Smooth muscle cell (in vitro differentiated cells): ENCODE results near the gene SERPINB2. TPM values are rescaled to one million over a fixed set of nuclear protein-coding genes. Genes with fewer than 3 reads are reported as not detected.

Experiments used
- DNase-seq: peaks from one replicate; lab custom pipeline; 2025; ENCODE audit not compliant: unreplicated experiment; lab: John Stamatoyannopoulos, UW
- H2AFZ ChIP-seq: fragments of 200-600 bp; sonication (generic); 2 replicates; pipeline ENCODE4 v1.6.0; 2016; ENCODE audit warnings: antibody characterized with exemption, low read depth, mild to moderate bottlenecking
- H3F3A ChIP-seq: fragments of 200-600 bp; sonication (generic); 2 replicates; pipeline ENCODE4 v1.6.0; 2017; ENCODE audit warnings: antibody characterized with exemption, low read depth
- H3K27ac ChIP-seq: fragments of 200-600 bp; sonication (generic); 2 replicates; pipeline ENCODE4 v1.5.1; 2016; ENCODE audit warnings: low read depth, mild to moderate bottlenecking
- H3K27me3 ChIP-seq: fragments of 200-600 bp; sonication (generic); 2 replicates; pipeline ENCODE4 v1.6.1; 2016; ENCODE audit warnings: low read depth, mild to moderate bottlenecking
- H3K36me3 ChIP-seq: fragments of 200-600 bp; sonication (generic); 2 replicates; pipeline ENCODE4 v1.5.1; 2016; ENCODE audit warnings: low read depth
- H3K4me1 ChIP-seq: fragments of 200-600 bp; sonication (generic); 2 replicates; pipeline ENCODE4 v1.5.1; 2016; ENCODE audit warnings: low read depth
- H3K4me2 ChIP-seq: fragments of 200-600 bp; sonication (generic); 2 replicates; pipeline ENCODE4 v1.6.0; 2016; ENCODE audit warnings: mild to moderate bottlenecking
- H3K4me3 ChIP-seq: fragments of 200-600 bp; sonication (generic); 2 replicates; pipeline ENCODE4 v1.5.1; 2016; ENCODE audit warnings: mild to moderate bottlenecking
- H3K79me2 ChIP-seq: fragments of 200-600 bp; sonication (generic); 2 replicates; pipeline ENCODE4 v1.6.0; 2016; ENCODE audit warnings: low read depth, mild to moderate bottlenecking
- H3K9ac ChIP-seq: fragments of 200-600 bp; sonication (generic); 2 replicates; pipeline ENCODE4 v1.6.0; 2016; ENCODE audit warnings: low read depth
- H3K9me3 ChIP-seq: fragments of 200-600 bp; sonication (generic); replicated peaks from 2 replicates; pipeline ENCODE4 v1.5.1; 2016; ENCODE audit warnings: low read depth
- H4K20me1 ChIP-seq: fragments of 200-600 bp; sonication (generic); 2 replicates; pipeline ENCODE4 v1.6.0; 2016; ENCODE audit warnings: low read depth
- WGBS: methylation state at CpG from one replicate; pipeline ENCODE4 v1.1.7; 2016; ENCODE audit warnings: low lambda C conversion rate; 5-methylcytosine and 5-hydroxymethylcytosine counted together
- polyA plus RNA-seq: library from polyadenylated mRNA; unstranded; fragments of >200 nt; fragmentation: Nextera tagmentation; extraction: Ambion mirVana; gene quantifications from 2 replicates; pipeline ENCODE4 v1.2.1, GENCODE V29; 2016
- total RNA-seq: library from RNA; depleted of rRNA; stranded (reverse); fragments of >200 nt; gene quantifications from 2 replicates; pipeline ENCODE4 v1.2.3, GENCODE V29; 2014
- TF ChIP-seq, protein P1 (sequence below): fragments of 200-600 bp; sonication (generic); IDR thresholded peaks from 2 replicates; pipeline ENCODE4 v1.5.1; 2017; ENCODE audit warnings: borderline replicate concordance, mild to moderate bottlenecking, antibody characterized with exemption; ENCODE audit not compliant: insufficient read depth, poor library complexity, severe bottlenecking

Gene SERPINB2
- total and polyA plus RNA-seq, 2 experiments from 2014 or later: 15.5 to 29.8 TPM

DNA sequence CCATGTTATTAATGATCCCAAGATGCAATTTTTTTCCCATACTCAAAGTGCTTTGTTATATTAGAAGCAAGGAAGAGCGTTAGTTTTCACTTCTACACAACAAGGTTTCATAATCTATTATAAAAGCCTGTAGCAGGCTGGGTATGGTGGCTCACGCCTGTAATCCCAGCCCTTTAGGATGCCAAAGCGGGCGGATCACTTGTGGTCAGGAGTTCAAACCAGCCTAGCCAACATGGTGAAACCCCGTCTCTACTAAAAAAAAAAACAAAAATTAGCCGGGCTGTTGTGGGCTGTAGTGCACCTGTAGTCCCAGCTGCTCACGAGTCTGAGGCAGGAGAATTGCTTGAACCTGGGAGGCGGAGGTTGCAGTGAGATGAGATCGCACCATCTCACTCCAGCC lies 19.0 kb upstream of the SERPINB2 start:
- Histone ChIP-seq H3K4me1 (no peaks in the 10 kb centered on the region), H3K9ac (no peak overlapping the region), H3K79me2 (no peaks in the 10 kb centered on the region), H3K4me2 (no peak overlapping the region), H3F3A (no peaks in the 10 kb centered on the region), H4K20me1 (no peaks in the 10 kb centered on the region), H3K4me3 (no peak overlapping the region), H3K36me3 (no peaks in the 10 kb centered on the region), H3K9me3 (no peaks in the 10 kb centered on the region), H2AFZ (no peak overlapping the region), H3K27ac (no peak overlapping the region), H3K27me3 (no peaks in the 10 kb centered on the region)
- no peak for DNase-seq
- TF ChIP-seq, protein P1, sequence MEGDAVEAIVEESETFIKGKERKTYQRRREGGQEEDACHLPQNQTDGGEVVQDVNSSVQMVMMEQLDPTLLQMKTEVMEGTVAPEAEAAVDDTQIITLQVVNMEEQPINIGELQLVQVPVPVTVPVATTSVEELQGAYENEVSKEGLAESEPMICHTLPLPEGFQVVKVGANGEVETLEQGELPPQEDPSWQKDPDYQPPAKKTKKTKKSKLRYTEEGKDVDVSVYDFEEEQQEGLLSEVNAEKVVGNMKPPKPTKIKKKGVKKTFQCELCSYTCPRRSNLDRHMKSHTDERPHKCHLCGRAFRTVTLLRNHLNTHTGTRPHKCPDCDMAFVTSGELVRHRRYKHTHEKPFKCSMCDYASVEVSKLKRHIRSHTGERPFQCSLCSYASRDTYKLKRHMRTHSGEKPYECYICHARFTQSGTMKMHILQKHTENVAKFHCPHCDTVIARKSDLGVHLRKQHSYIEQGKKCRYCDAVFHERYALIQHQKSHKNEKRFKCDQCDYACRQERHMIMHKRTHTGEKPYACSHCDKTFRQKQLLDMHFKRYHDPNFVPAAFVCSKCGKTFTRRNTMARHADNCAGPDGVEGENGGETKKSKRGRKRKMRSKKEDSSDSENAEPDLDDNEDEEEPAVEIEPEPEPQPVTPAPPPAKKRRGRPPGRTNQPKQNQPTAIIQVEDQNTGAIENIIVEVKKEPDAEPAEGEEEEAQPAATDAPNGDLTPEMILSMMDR: no peak
- WGBS: 92% methylated on average over 9 of the region's 9 CpGs

DNA sequence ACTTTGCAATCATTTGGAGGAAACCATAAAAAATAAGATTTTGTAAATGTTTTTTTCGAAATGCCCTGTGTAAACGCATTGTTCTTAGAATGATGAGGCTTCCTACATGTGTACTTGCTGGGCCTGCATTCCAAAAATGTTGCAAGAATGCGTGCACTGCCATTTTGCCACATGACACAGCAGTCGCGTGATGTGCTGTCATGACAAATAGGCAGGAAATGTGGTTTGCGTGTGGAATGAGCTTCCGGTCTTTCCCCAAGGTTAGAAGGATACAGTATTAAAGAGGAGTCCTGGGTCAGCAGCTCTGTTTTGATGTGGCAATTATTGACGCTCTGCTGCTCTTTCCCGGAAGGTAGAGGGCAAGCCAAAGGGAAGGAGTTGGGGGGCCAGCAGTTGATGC lies 18.1 kb upstream of the SERPINB2 start:
- H3K4me1 ChIP-seq: no peaks in the 10 kb centered on the region
- H3K4me3 ChIP-seq: no peak overlapping the region
- TF ChIP-seq, protein P1: no peak
- H3K36me3 ChIP-seq: no peaks in the 10 kb centered on the region
- H4K20me1 ChIP-seq: no peaks in the 10 kb centered on the region
- 87% methylated on average over 9 of the region's 9 CpGs for WGBS
- H3K4me2 ChIP-seq: no peak overlapping the region
- no peaks in the 10 kb centered on the region for H3K9me3 ChIP-seq
- no peaks in the 10 kb centered on the region for H3K27me3 ChIP-seq
- H2AFZ ChIP-seq: no peak overlapping the region
- DNase-seq: no peak
- no peaks in the 10 kb centered on the region for H3K79me2 ChIP-seq
- H3F3A ChIP-seq: no peaks in the 10 kb centered on the region
- H3K27ac ChIP-seq: no peak overlapping the region
- no peak overlapping the region for H3K9ac ChIP-seq

DNA sequence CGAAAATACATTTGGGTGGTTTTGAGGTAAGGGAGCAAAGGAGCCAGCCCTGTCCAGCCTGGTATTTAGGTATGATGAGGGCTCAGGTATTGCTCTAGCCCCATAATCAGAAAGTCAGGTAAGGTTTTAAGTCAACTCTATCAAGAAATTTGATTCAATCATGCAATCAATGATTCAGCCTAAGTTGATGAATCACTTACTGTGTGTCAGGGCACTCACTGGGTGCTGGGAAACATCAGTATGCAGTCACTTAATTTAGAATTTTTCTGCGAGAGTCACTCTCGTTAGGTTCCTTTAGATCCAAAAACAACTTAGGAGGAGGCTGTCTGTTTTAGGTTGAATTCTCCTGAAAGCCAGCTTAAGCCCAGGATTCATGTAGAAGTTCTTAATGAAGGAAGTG lies 17.7 kb upstream of the SERPINB2 start:
- 81% methylated on average over 3 of the region's 3 CpGs for WGBS
- H2AFZ ChIP-seq: no peak overlapping the region
- H4K20me1 ChIP-seq: no peaks in the 10 kb centered on the region
- H3K27me3 ChIP-seq: no peaks in the 10 kb centered on the region
- TF ChIP-seq, protein P1: no peak
- no peak overlapping the region for H3K9ac ChIP-seq
- no peaks in the 10 kb centered on the region for H3K79me2 ChIP-seq
- no peaks in the 10 kb centered on the region for H3F3A ChIP-seq
- no peak overlapping the region for H3K4me2 ChIP-seq
- no peak overlapping the region for H3K4me3 ChIP-seq
- DNase-seq: no peak
- no peaks in the 10 kb centered on the region for H3K9me3 ChIP-seq
- H3K27ac ChIP-seq: no peak overlapping the region
- H3K36me3 ChIP-seq: no peaks in the 10 kb centered on the region
- H3K4me1 ChIP-seq: no peaks in the 10 kb centered on the region

DNA sequence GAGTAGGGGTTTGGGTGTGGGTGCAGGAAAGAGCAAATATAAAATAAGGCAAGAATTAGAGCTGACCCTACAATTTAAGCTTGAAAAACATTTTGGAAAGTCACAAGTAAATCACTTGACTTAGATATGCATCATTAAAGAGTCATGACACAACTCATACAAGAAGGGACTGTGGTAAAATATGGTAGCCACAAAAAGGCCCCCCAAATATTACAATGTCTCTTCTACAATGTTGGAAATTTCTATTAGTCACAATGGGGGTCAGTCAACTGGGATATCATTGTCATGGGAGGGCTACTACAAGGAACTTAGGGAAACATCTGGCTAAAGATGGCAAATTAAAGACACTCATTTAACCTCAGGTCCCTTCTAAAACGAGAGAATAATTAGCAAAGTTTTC lies 15.7 kb upstream of the SERPINB2 start:
- DNase-seq: no peak
- TF ChIP-seq, protein P1: no peak
- Histone ChIP-seq H3K9ac (no peak overlapping the region), H3K79me2 (no peaks in the 10 kb centered on the region), H3K9me3 (no peaks in the 10 kb centered on the region), H3K4me1 (no peaks in the 10 kb centered on the region), H3K27ac (no peak overlapping the region), H2AFZ (no peak overlapping the region), H4K20me1 (no peaks in the 10 kb centered on the region), H3K4me2 (no peak overlapping the region), H3F3A (no peaks in the 10 kb centered on the region), H3K36me3 (no peaks in the 10 kb centered on the region), H3K4me3 (no peak overlapping the region), H3K27me3 (no peaks in the 10 kb centered on the region)
- WGBS: 89% methylated on average over 1 of the region's 1 CpG
